KOPT-K1 (cell line): ENCODE results near the gene ABO.
"Not testable (repeated sequence)": the region's sequence is repeated elsewhere in the genome, so short reads cannot be mapped to it uniquely, and the experiment has no call there.

Source experiments
- H3K27ac ChIP-seq: fragments of 200-600 bp; sonication (generic); 2 replicates; pipeline ENCODE4 v1.5.1; 2016; ENCODE audit warnings: antibody characterized with exemption, mild to moderate bottlenecking, low read depth, low read length; ENCODE audit not compliant: poor library complexity, severe bottlenecking
- H3K36me3 ChIP-seq: fragments of 200-600 bp; sonication (generic); 2 replicates; pipeline ENCODE4 v1.5.1; 2017; ENCODE audit warnings: antibody characterized with exemption, mild to moderate bottlenecking, low read length, moderate library complexity; ENCODE audit not compliant: insufficient read depth
- H3K9me3 ChIP-seq: fragments of 200-600 bp; sonication (generic); 2 replicates; pipeline ENCODE4 v1.5.1; 2017; ENCODE audit warnings: antibody characterized with exemption, low read length, mild to moderate bottlenecking; ENCODE audit not compliant: insufficient read depth, poor library complexity, severe bottlenecking

Gene ABO

GRCh38 chr9:133260334-133261102, 14.5 kb downstream of the ABO start:
- Histone ChIP-seq H3K27ac (no peak overlapping the region), H3K9me3 (no peaks in the 10 kb centered on the region), H3K36me3 (no peaks in the 10 kb centered on the region)

- Histone ChIP-seq H3K9me3 (peaks cover 8% of the 10 kb centered on the region), H3K36me3 (no peaks in the 10 kb centered on the region), H3K27ac (no peak overlapping the region)
These were observed 16.7 kb downstream of the ABO start for GRCh38 chr9:133258061-133259015.

DNA sequence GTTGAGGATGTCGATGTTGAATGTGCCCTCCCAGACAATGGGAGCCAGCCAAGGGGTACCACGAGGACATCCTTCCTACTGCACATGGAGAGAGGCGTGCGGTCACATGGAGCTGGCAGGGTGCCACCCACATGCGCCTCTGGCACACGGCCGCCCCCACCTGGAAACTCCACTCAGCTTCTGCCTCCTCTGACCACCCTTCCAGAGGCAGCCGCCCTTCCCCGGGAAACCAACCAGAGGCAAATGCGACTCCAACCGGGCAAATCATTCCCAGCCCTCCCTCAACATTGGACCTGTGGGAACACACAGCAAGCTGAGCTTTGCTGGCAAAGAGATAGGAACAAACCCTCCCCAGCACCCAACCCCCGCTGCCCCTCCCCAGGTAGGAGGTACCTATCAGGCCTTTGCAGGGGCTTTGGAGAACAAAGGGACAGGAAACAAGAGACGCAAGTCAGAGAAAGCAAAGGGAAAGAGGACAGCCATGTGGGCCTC, 17.5 kb downstream of the ABO start:
- Histone ChIP-seq H3K9me3 (peaks cover 8% of the 10 kb centered on the region), H3K27ac (no peak overlapping the region), H3K36me3 (no peaks in the 10 kb centered on the region)

GRCh38 chr9:133256686-133257091, 18.3 kb downstream of the ABO start:
- Histone ChIP-seq H3K9me3 (peaks cover 8% of the 10 kb centered on the region), H3K36me3 (no peaks in the 10 kb centered on the region), H3K27ac (no peak overlapping the region)

DNA sequence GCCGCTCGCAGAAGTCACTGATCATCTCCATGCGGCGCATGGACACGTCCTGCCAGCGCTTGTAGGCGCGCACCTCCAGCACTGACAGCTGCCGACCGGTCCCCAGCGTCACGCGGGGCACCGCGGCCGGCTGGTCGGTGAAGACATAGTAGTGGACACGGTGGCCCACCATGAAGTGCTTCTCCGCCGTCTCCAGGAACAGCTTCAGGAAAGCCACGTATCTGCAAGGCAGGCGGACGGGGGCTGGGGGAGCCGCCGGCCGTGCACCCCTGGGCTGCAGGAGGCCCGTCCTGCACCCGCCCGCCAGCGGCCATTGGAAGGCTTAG, 18.9 kb downstream of the ABO start:
- Histone ChIP-seq H3K9me3 (peaks cover 8% of the 10 kb centered on the region), H3K36me3 (no peaks in the 10 kb centered on the region), H3K27ac (no peak overlapping the region)

DNA sequence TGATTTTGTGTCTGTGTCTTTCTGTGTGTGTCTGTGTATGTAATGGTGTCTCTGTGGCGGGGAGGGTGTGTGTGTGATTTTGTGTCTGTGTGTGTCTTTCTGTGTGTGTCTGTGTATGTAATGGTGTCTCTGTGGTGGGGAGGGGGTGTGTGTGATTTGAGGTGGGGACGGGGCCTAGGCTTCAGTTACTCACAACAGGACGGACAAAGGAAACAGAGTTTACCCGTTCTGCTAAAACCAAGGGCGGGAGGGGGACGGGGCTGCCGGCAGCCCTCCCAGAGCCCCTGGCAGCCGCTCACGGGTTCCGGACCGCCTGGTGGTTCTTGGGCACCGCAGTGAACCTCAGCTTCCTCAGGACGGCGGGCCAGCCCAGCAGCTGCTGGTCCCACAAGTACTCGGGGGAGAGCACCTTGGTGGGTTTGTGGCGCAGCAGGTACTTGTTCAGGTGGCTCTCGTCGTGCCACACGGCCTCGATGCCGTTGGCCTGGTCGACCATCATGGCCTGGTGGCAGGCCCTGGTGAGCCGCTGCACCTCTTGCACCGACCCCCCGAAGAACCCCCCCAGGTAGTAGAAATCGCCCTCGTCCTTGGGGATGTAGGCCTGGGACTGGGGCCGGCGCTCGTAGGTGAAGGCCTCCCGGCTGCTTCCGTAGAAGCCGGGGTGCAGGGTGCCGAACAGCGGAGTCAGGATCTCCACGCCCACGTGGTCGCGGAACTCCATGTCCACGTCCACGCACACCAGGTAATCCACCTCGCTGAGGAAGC, 19.4 kb downstream of the ABO start:
- H3K27ac ChIP-seq: no peak overlapping the region
- H3K36me3 ChIP-seq: no peaks in the 10 kb centered on the region
- H3K9me3 ChIP-seq: peaks cover 8% of the 10 kb centered on the region

DNA sequence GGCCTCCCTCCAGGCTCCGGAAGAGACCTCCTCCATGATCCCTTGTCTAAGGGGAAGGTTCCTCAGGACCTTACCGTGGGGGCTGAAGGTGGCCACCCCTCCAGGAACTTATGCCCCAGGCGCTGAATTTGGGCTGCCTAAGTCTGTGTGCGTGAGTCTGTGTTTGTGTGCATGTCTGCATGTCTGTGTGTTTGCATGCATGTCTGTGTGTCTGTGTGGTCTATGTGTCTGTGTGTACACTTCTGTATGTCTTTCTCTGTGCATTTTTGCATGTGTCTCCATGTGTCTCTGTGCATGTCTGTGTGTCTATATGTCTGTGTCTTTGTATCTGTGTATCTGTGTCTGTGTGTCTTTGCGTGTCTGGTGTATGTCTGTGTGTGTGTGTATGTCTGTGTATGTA, 20.5 kb downstream of the ABO start:
- Histone ChIP-seq H3K27ac (no peak overlapping the region), H3K9me3 (peaks cover 8% of the 10 kb centered on the region)

DNA sequence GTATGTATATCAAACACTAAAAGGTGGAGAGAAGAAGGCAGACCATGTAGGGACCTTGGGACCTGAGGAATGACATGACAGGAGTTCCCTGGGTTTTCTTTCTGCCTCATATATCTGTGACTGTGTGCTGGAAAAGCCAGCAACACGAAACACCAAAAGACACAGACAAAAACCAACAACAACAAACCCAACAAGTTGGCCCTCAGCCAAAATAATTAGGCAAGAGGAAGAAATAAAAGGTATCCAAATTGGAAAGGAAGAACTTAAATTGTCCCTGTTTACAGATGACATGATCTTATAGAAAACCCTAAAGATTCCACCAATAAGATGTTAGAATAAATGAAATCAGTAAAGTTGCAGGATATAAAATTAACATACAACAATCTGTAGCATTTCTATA, 21.7 kb downstream of the ABO start:
- Histone ChIP-seq H3K36me3 (no peaks in the 10 kb centered on the region), H3K9me3 (peaks cover 8% of the 10 kb centered on the region), H3K27ac (no peak overlapping the region)

More for the DNA sequence above, 20.5 kb downstream of the ABO start:
- H3K36me3 ChIP-seq: no peaks in the 10 kb centered on the region

DNA sequence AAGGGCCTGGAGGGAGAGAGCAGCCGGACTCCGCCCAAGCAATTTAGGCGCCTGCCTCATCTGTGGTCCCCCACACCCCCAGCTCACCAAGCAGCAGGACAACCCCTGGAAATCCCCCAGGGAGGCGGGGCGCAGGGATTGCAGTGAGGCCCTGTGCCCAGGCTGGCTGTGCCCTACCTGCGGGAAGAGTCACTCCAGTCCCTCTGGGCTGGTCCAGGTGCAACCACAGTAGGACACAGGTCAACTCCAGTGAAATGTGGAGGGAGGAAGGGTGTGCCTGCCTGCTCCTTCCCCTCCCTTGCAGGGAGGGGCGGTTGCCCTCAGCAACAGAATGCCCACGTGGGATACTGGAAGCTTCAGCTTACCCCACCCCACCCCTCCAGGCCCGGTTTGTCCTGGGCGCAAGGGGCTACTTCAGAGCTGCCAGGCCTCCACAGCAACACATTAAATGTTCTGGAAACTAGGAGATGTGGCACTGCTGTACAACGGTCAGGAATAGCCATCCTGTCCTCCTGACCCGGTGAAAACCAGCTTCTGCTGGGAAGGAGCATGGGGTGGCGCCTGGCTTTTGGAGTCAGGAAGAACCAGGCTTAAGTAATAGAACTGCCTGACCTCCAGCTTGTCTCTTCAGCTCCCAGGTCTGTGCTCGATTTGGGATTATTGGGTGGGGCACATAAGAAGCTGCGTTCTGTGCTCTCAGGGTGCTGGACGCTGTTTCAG, 22.5 kb downstream of the ABO start:
- H3K36me3 ChIP-seq: no peaks in the 10 kb centered on the region
- H3K9me3 ChIP-seq: peaks cover 8% of the 10 kb centered on the region
- H3K27ac ChIP-seq: no peak overlapping the region

DNA sequence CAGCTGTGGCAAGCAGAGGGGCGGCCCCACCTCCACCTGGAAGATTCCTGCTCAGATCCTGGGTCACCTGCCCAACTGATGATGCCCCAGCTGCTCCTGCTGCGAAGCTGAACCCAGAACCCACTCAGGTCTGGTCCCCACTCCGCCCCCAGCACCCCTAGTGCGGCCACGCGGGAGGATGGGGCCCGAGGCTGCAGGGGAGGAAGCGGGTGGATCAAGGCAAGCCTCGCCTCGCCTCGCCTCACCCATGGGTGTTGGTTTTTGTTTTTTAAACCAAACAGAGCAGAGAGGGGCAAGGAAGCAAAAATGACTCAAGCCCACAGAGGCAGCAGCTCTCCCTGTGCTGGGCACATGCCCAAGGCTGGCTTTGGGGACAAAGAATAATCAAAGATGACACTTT, 23.2 kb downstream of the ABO start:
- no peak overlapping the region for H3K27ac ChIP-seq
- no peaks in the 10 kb centered on the region for H3K36me3 ChIP-seq
- H3K9me3 ChIP-seq: peaks cover 8% of the 10 kb centered on the region

- not testable (repeated sequence) for H3K9me3 ChIP-seq, H3K27ac ChIP-seq, H3K36me3 ChIP-seq
These were observed 23.8 kb downstream of the ABO start for GRCh38 chr9:133251221-133251620.

DNA sequence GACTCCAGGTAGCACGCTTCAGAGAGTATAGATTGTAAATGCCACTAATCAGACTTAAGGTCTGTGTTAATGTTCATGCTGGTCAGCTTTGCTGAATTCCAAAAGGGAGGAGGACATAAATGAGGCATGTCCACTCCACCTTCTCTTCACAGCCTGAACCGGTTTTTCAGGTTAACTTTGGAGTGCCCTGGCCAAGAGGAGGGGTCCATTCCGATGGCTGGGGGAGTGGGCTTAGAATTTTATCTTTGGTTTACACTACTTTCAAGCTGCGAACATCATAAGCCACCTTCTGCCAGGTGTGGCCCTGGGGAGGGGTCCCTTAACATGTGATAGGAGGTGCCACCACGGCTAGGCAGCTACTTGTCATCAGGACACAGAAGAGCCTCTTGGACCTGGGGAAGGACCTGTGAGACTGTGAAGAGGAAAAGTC, 24.2 kb downstream of the ABO start:
- H3K9me3 ChIP-seq: peaks cover 8% of the 10 kb centered on the region
- H3K27ac ChIP-seq: no peak overlapping the region

GRCh38 chr9:133249337-133249736, 25.7 kb downstream of the ABO start:
- peaks cover 3% of the 10 kb centered on the region for H3K9me3 ChIP-seq
- no peak overlapping the region for H3K27ac ChIP-seq
- no peaks in the 10 kb centered on the region for H3K36me3 ChIP-seq

More for the DNA sequence above, 24.2 kb downstream of the ABO start:
- no peaks in the 10 kb centered on the region for H3K36me3 ChIP-seq

DNA sequence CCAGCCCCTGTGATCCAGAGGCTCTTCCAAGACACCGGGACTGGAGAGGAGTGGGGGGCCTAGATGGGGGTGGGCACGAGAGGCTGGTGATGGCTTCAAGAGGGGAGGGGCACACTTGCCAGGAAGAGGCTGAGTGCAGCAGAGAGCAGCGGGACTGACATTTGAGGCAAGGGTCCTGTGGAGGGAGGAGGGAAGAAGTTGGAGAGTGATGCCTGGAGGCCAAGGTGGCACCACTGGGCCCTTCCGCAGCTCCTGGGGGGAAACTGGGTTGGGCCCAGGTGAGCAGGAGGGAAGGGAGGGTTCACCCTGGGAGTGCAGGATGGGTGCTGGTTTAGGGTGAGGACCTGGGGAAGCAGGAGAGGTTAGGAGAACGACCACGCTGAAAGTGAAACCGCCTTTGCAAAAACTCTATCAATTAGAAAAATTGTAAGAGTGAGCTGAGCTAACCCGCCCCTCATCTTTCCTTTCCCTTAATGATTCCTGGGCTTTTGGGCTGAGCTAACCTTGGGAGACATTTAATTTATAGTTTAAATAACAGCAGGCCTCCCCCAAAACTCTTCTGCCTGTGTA, 26.2 kb downstream of the ABO start:
- Histone ChIP-seq H3K36me3 (no peaks in the 10 kb centered on the region), H3K9me3 (no peaks in the 10 kb centered on the region), H3K27ac (no peak overlapping the region)
